Calu3 (cell line): Measurements from ENCODE around the gene CFD. TPM values are rescaled to one million over a fixed set of nuclear protein-coding genes. Genes with fewer than 3 reads are reported as not detected.

Source experiments
- BruUV-seq: library from RNA; stranded (reverse); fragments of 400-500 nt; replicated peaks from 2 replicates; lab custom pipeline; 2021; lab: Mats Ljungman, UMichigan
- CTCF ChIA-PET: fragments of 300-600 bp; sonication (Branson Sonifier 250); formaldehyde crosslinking; loops from one replicate; lab custom pipeline; 2022; ENCODE audit warnings: antibody characterized with exemption; lab: Charles Lee
- DNase-seq: peaks from one replicate; pipeline ENCODE4 v3.0.0; 2022
- H3K27ac Mint-ChIP-seq: one replicate; pipeline ENCODE4 v1.8.0; 2022; ENCODE audit warnings: mixed read lengths; ENCODE audit not compliant: unreplicated experiment
- H3K27me3 Mint-ChIP-seq: one replicate; pipeline ENCODE4 v1.8.0; 2022; ENCODE audit warnings: mixed read lengths; ENCODE audit not compliant: unreplicated experiment
- H3K36me3 Mint-ChIP-seq: one replicate; pipeline ENCODE4 v1.8.0; 2022; ENCODE audit warnings: mild to moderate bottlenecking, moderate library complexity, mixed read lengths; ENCODE audit not compliant: insufficient read depth, unreplicated experiment
- H3K4me1 Mint-ChIP-seq: one replicate; pipeline ENCODE4 v1.8.0; 2022; ENCODE audit warnings: mild to moderate bottlenecking, low read depth, mixed read lengths; ENCODE audit not compliant: unreplicated experiment
- H3K4me3 Mint-ChIP-seq: one replicate; pipeline ENCODE4 v1.8.0; 2022; ENCODE audit warnings: mild to moderate bottlenecking, low read depth, moderate library complexity, mixed read lengths; ENCODE audit not compliant: unreplicated experiment
- H3K9me3 Mint-ChIP-seq: one replicate; pipeline ENCODE4 v1.8.0; 2022; ENCODE audit warnings: low read depth, mixed read lengths; ENCODE audit not compliant: unreplicated experiment
- intact Hi-C: fragments of 100-400 bp; cut with micrococcal nuclease; formaldehyde crosslinking; loops from one replicate; pipeline ENCODE4 v1.10.0; 2022; ENCODE audit not compliant: unreplicated experiment
- total RNA-seq: library from RNA; stranded (reverse); gene quantifications from 2 replicates; pipeline ENCODE4 v1.2.3, GENCODE V29; 2022
- TF ChIP-seq, protein P1 (sequence below): fragments of 200-600 bp; IDR thresholded peaks from one replicate; pipeline ENCODE4 v1.8.0; 2022; ENCODE audit warnings: antibody characterized with exemption; ENCODE audit not compliant: unreplicated experiment

Gene CFD
- total RNA-seq, 1 experiment from 2014 or later = 2.3 TPM

GRCh38 chr19:881385-882071 is 22.1 kb downstream of the CFD start:
- CTCF ChIA-PET = no interaction called here
- no peak overlapping the region for H3K4me3 Mint-ChIP-seq
- intact Hi-C loops = no loop called here
- no peaks in the 10 kb centered on the region for H3K4me1 Mint-ChIP-seq
- peaks cover 28% of the 10 kb centered on the region for H3K36me3 Mint-ChIP-seq
- no TSS peak for BruUV-seq
- no peak overlapping the region for H3K27ac Mint-ChIP-seq
- no peaks in the 10 kb centered on the region for H3K9me3 Mint-ChIP-seq
- H3K27me3 Mint-ChIP-seq = no peaks in the 10 kb centered on the region
- no peak for DNase-seq
- TF ChIP-seq, protein P1, sequence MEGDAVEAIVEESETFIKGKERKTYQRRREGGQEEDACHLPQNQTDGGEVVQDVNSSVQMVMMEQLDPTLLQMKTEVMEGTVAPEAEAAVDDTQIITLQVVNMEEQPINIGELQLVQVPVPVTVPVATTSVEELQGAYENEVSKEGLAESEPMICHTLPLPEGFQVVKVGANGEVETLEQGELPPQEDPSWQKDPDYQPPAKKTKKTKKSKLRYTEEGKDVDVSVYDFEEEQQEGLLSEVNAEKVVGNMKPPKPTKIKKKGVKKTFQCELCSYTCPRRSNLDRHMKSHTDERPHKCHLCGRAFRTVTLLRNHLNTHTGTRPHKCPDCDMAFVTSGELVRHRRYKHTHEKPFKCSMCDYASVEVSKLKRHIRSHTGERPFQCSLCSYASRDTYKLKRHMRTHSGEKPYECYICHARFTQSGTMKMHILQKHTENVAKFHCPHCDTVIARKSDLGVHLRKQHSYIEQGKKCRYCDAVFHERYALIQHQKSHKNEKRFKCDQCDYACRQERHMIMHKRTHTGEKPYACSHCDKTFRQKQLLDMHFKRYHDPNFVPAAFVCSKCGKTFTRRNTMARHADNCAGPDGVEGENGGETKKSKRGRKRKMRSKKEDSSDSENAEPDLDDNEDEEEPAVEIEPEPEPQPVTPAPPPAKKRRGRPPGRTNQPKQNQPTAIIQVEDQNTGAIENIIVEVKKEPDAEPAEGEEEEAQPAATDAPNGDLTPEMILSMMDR = no peak

- CTCF ChIA-PET = interaction anchor here (0.6 kb wide), 2 partner anchors 32 to 910 kb away, joined by 3 read pairs; no protein-coding TSS in a partner anchor
- BruUV-seq = no TSS peak
- Mint-ChIP-seq H3K27me3 (no peaks in the 10 kb centered on the region), H3K4me1 (no peaks in the 10 kb centered on the region), H3K4me3 (no peak overlapping the region), H3K27ac (no peak overlapping the region), H3K9me3 (no peaks in the 10 kb centered on the region), H3K36me3 (peaks cover 36% of the 10 kb centered on the region)
- TF ChIP-seq, protein P1 = no peak
- intact Hi-C loops = no loop called here
- DNase-seq = no peak
Measured at GRCh38 chr19:882871-883497, 23.5 kb downstream of the CFD start.

DNA sequence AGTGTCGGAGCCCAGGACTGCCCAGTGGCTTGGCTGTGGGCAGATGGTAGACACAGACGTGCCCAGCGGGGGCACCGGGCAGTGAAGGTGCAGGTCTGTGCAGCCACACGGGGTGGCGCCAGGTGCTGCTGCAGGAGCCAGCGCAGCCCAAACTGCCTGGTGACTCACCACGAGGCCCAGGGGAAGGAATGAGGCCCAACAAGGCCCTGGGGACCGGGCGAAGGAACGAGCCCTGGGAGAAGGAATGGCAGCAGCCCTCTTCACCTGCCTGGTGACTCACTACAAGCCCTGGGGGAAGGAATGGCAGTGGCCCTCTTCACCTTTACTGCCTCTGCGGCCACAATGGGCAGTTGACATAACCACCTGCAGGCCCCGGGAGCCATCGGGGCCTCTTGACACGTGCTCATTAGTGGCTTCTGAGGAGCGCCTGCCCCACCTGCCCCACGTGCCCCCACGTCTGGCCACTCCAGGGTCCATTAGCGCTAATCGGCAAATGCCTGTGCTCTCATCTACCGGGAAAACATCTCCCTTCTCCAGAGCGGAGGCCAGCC is 24.3 kb downstream of the CFD start:
- Mint-ChIP-seq H3K4me1 (no peaks in the 10 kb centered on the region), H3K27ac (no peak overlapping the region), H3K36me3 (peaks cover 43% of the 10 kb centered on the region), H3K27me3 (no peaks in the 10 kb centered on the region), H3K9me3 (no peaks in the 10 kb centered on the region), H3K4me3 (no peak overlapping the region)
- peak; percentile 88 for DNase-seq
- CTCF ChIA-PET = interaction anchor here (0.6 kb wide), 1 partner anchor 31 kb away, joined by 3 read pairs; no protein-coding TSS in a partner anchor
- intact Hi-C loops = no loop called here
- no TSS peak for BruUV-seq
- TF ChIP-seq, protein P1 = peak; percentile 34

DNA sequence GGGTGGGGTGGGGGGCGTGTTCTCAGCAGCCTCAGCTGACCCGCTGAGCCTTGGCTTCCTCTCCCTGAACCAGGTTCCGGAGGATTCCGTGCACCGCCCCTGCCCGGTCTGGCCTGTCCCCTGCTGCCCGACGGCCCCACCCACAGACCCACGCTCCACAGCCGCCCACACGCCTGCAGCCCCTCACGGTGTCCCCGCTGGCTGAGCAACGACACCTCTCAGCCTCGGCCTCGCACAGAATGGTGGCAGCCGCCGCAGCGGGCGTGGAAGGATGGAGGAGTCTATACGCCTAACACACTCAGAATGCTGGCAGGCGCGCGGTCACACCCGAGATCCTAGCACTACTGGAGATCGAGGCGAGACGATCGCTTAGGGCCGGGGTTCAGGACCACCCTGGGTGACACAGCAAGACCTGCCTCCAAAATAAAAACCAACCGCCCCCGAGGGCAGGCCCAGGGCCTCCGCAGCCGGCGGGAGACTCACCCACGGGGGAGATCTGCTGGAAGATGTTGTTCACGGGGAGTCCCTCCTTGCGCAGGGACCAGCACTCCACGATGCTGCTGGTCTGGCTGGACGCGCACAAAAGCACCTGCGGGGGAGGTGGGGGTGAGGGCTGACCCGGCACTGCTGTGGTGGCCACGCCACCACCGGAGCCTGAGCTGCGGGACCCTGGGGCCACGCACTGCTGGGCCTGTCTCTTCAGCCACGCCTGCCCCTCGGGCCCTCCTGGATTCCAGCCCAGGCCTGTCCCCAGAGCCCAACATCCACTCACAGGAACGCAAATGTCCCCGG is 25.2 kb downstream of the CFD start:
- intact Hi-C loops = no loop called here
- H3K27ac Mint-ChIP-seq = no peak overlapping the region
- BruUV-seq = no TSS peak
- no peaks in the 10 kb centered on the region for H3K4me1 Mint-ChIP-seq
- peaks cover 37% of the 10 kb centered on the region for H3K36me3 Mint-ChIP-seq
- no peaks in the 10 kb centered on the region for H3K9me3 Mint-ChIP-seq
- H3K27me3 Mint-ChIP-seq = no peaks in the 10 kb centered on the region
- CTCF ChIA-PET = no interaction called here
- no peak overlapping the region for H3K4me3 Mint-ChIP-seq
- DNase-seq = no peak
- TF ChIP-seq, protein P1 = no peak
